Panc1 (cell line): ENCODE data around the gene KIF26B. TPM values are rescaled to one million over a fixed set of nuclear protein-coding genes. Genes with fewer than 3 reads are reported as not detected.

Experiments used
- ATAC-seq: fragments of 200-7000 bp; cut with Tn5 transposase; 2 replicates; pipeline ENCODE4 v1.9.1; 2020; ENCODE audit warnings: mild to moderate bottlenecking, moderate library complexity
- BruUV-seq: library from RNA; stranded (reverse); fragments of 400-500 nt; replicated peaks from 2 replicates; lab custom pipeline; 2021; lab: Mats Ljungman, UMichigan
- CTCF ChIA-PET: fragments of 300-600 bp; sonication (Branson Sonifier 250); formaldehyde crosslinking; loops from one replicate; lab custom pipeline; 2022; ENCODE audit warnings: antibody characterized with exemption; lab: Charles Lee
- POLR2A ChIA-PET: fragments of 300-600 bp; sonication (Branson Sonifier 250); formaldehyde crosslinking; loops from one replicate; lab custom pipeline; 2022; ENCODE audit warnings: antibody characterized with exemption; lab: Charles Lee
- DNase-seq: peaks from one replicate; pipeline ENCODE4 v3.0.0-alpha.2; 2010; ENCODE audit warnings: low read depth, low spot score
- H3K27ac ChIP-seq: 2 replicates; pipeline ENCODE4 v1.5.1; 2011; ENCODE audit warnings: mild to moderate bottlenecking, low read length, inconsistent platforms
- H3K27me3 ChIP-seq: fragments of 200-500 bp; sonication (Bioruptor generic); 2 replicates; pipeline ENCODE4 v1.6.0; 2014; ENCODE audit warnings: low read length, inconsistent platforms; ENCODE audit not compliant: control insufficient read depth, insufficient read depth
- H3K36me3 ChIP-seq: fragments of 200-500 bp; sonication (Bioruptor generic); 2 replicates; pipeline ENCODE4 v1.5.1; 2014; ENCODE audit warnings: inconsistent platforms, mild to moderate bottlenecking, low read length, moderate library complexity; ENCODE audit not compliant: control insufficient read depth, insufficient read depth
- H3K4me1 ChIP-seq: 2 replicates; pipeline ENCODE4 v1.5.1; 2011; ENCODE audit warnings: inconsistent platforms, mild to moderate bottlenecking, low read length, moderate library complexity; ENCODE audit not compliant: control insufficient read depth, insufficient read depth
- H3K4me3 ChIP-seq, 2 experiments: 2 replicates each; pipeline ENCODE4 v1.5.1; 2011 to 2012; ENCODE audit warnings: low read depth in 2 of 2, low read length in 2 of 2, mild to moderate bottlenecking in 2 of 2, inconsistent platforms in 1 of 2, moderate library complexity in 1 of 2
- H3K9me3 ChIP-seq: fragments of 200-500 bp; sonication (Bioruptor generic); 2 replicates; pipeline ENCODE4 v1.5.1; 2014; ENCODE audit warnings: low read depth, mild to moderate bottlenecking, inconsistent platforms, low read length, moderate library complexity; ENCODE audit not compliant: control insufficient read depth, insufficient read depth
- CTCF ChIP-seq: fragments of 450-650 bp; IDR thresholded peaks from 2 replicates; pipeline ENCODE4 v1.5.1; 2017; ENCODE audit warnings: mild to moderate bottlenecking
- POLR2AphosphoS5 ChIP-seq: IDR thresholded peaks from 2 replicates; pipeline ENCODE4 v1.6.1; 2012; ENCODE audit warnings: mild to moderate bottlenecking, low read depth, low read length, moderate library complexity
- SIN3A ChIP-seq: IDR thresholded peaks from 2 replicates; pipeline ENCODE4 v1.6.1; 2012; ENCODE audit warnings: low read depth, mild to moderate bottlenecking, low read length, moderate library complexity, borderline replicate concordance; ENCODE audit not compliant: insufficient read depth
- TCF7L2 ChIP-seq: IDR thresholded peaks from 2 replicates; pipeline ENCODE4 v1.6.1; 2011; ENCODE audit warnings: mild to moderate bottlenecking, low read depth, low read length, inconsistent platforms
- in situ Hi-C: cut with HindIII; loops from 2 replicates; pipeline ENCODE4 v1.10.0; 2016; ENCODE audit warnings: low sequenced_read_pairs, low pct_unique_long_range_greater_than_20kb
- intact Hi-C: fragments of 100-400 bp; cut with micrococcal nuclease; formaldehyde crosslinking; loops from one replicate; pipeline ENCODE4 v1.10.0; 2022; ENCODE audit not compliant: unreplicated experiment
- total RNA-seq: library from RNA; stranded (reverse); gene quantifications from one replicate; pipeline ENCODE4 v1.2.1, GENCODE V29; 2021; ENCODE audit not compliant: unreplicated experiment
- TF ChIP-seq, protein P1 (sequence below), 2 experiments: IDR thresholded peaks; 2 replicates each; pipeline ENCODE4 v1.6.1; 2011 to 2012; ENCODE audit warnings: low read depth in 2 of 2, control low read depth in 1 of 2, low read length in 1 of 2, mild to moderate bottlenecking in 1 of 2, moderate library complexity in 1 of 2; ENCODE audit not compliant: insufficient read depth in 1 of 2

The KIF26B gene
- total RNA-seq, 1 experiment from 2014 or later = 0.33 TPM

- in situ Hi-C loops (no loop called here), intact Hi-C loops (loop anchor here (10.0 kb wide), 1 partner anchor 55 kb away; no protein-coding TSS in a partner anchor)
- no peaks in the 10 kb centered on the region for H3K4me1 ChIP-seq
- TF ChIP-seq SIN3A (no peak), TCF7L2 (no peak), POLR2AphosphoS5 (no peak), CTCF (no peak)
- TF ChIP-seq, protein P1, sequence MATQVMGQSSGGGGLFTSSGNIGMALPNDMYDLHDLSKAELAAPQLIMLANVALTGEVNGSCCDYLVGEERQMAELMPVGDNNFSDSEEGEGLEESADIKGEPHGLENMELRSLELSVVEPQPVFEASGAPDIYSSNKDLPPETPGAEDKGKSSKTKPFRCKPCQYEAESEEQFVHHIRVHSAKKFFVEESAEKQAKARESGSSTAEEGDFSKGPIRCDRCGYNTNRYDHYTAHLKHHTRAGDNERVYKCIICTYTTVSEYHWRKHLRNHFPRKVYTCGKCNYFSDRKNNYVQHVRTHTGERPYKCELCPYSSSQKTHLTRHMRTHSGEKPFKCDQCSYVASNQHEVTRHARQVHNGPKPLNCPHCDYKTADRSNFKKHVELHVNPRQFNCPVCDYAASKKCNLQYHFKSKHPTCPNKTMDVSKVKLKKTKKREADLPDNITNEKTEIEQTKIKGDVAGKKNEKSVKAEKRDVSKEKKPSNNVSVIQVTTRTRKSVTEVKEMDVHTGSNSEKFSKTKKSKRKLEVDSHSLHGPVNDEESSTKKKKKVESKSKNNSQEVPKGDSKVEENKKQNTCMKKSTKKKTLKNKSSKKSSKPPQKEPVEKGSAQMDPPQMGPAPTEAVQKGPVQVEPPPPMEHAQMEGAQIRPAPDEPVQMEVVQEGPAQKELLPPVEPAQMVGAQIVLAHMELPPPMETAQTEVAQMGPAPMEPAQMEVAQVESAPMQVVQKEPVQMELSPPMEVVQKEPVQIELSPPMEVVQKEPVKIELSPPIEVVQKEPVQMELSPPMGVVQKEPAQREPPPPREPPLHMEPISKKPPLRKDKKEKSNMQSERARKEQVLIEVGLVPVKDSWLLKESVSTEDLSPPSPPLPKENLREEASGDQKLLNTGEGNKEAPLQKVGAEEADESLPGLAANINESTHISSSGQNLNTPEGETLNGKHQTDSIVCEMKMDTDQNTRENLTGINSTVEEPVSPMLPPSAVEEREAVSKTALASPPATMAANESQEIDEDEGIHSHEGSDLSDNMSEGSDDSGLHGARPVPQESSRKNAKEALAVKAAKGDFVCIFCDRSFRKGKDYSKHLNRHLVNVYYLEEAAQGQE (IDR thresholded peaks at IDR 0.05; ENCODE audit: insufficient read depth in 1 of 2, low read depth in 2 of 2, low read length in 1 of 2) = no peak
- ATAC-seq (no peak), DNase-seq (no peak)
- ChIA-PET POLR2A (interaction anchor here (0.8 kb wide), 1 partner anchor 9 kb away, joined by 5 read pairs; no protein-coding TSS in a partner anchor), CTCF (interaction anchor here (0.7 kb wide), 1 partner anchor 50 kb away, joined by 3 read pairs; no protein-coding TSS in a partner anchor)
- no peaks in the 10 kb centered on the region for H3K9me3 ChIP-seq
- H3K27ac ChIP-seq = no peak overlapping the region
- BruUV-seq = no TSS peak
- no peak overlapping the region for H3K4me3 ChIP-seq
- H3K27me3 ChIP-seq = peaks cover 12% of the 10 kb centered on the region
- no peaks in the 10 kb centered on the region for H3K36me3 ChIP-seq
These were observed 395.4 kb downstream of the KIF26B start for GRCh38 chr1:245549996-245550719.

- DNase-seq = no peak
These were observed 395.9 kb downstream of the KIF26B start for GRCh38 chr1:245550720-245551043.

More at GRCh38 chr1:245550720-245551043, 395.9 kb downstream of the KIF26B start:
- ATAC-seq = no peak
- Histone ChIP-seq H3K27me3 (peaks cover 12% of the 10 kb centered on the region), H3K27ac (no peak overlapping the region), H3K9me3 (no peaks in the 10 kb centered on the region), H3K4me3 (no peak overlapping the region), H3K4me1 (no peaks in the 10 kb centered on the region), H3K36me3 (no peaks in the 10 kb centered on the region)
- intact Hi-C loops (no loop called here), in situ Hi-C loops (no loop called here)
- no peak for TF ChIP-seq SIN3A
- TF ChIP-seq POLR2AphosphoS5 = no peak
- TF ChIP-seq, protein P1 (IDR thresholded peaks at IDR 0.05; ENCODE audit: insufficient read depth in 1 of 2, low read depth in 2 of 2, low read length in 1 of 2) = no peak
- no peak for TF ChIP-seq TCF7L2
- TF ChIP-seq CTCF = no peak
- ChIA-PET POLR2A (no interaction called here), CTCF (no interaction called here)
- no TSS peak for BruUV-seq
